ENCODE results near the gene OLFML3.

DNA sequence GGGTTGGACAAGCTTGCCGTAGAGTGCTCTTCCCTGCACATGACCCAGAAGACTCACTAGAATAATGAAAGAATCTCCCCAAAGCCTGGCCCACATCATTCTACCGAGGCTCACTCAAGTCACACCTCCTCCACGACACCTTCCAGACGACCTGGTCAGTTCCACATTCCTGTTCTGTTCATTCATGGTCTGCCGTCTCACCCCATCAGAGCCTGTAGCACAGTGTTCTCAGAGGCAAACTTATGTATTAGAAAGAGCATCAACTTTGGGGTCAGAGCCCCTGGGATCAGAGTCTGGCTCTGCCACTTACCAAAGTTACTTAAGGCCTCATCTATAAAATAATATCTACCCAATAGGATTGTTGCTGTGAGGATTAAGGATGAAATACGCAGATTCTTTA is 7.5 kb downstream of the OLFML3 start:
- TF ChIP-seq CTCF (IDR thresholded peaks at IDR 0.05) = no peak
- no peak for TF ChIP-seq EP300 (IDR thresholded peaks at IDR 0.05)
- TF ChIP-seq POLR2A (IDR thresholded peaks at IDR 0.05) = no peak
- TF ChIP-seq POLR2AphosphoS5 (IDR thresholded peaks at IDR 0.05) = no peak
